ENCODE results near the gene GADD45G. TPM values are rescaled to one million over a fixed set of nuclear protein-coding genes. Genes with fewer than 3 reads are reported as not detected.

GADD45G gene
- total and polyA plus RNA-seq, 10 of the 15 experiments (the other 5 are each of a cell fraction or from before 2014, with no cell fraction given), result 0.07 to 1.00 (median 0.29) TPM; not detected in 4

DNA sequence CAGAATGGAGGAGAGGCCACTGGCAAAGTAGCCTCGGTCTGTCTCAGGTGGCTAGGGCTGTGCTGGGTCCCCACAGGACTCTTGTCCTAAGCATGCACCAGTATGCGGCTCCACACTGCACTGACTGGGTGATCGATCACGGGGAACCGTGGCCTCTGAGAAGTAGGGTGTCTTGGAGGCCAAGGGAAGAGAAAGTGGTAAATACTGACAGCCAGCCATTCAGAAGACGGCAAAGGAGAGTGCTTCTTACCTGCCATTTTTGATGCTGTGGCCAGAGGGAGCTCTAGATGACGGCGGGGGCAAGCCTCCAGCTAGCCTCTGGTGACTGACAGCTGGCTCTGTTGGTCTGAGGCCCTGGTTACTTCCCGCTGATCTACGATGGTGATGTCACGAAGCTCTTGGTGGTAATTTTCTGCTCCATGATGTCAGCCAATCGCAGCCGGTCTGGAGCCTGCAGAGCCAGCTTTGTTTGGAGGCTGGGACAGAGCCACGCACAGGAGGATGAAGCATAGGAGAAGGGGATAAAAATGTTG is 40.4 kb upstream of the GADD45G start:
- FAIRE-seq (peak; percentile 87), ATAC-seq (peak; percentile 98), DNase-seq (ENCODE audit: low read depth, low spot score) (no peak)
- in situ Hi-C loops (cut with MboI) (no loop called here), intact Hi-C loops (cut with micrococcal nuclease; ENCODE audit: unreplicated experiment) (loop anchor here (5.0 kb wide), 1 partner anchor 247 kb away; the partner anchor contains the start of gene SECISBP2)
- H3K9me3 ChIP-seq (replicated peaks; ENCODE audit: control insufficient read depth, insufficient read depth, low read length), result no peaks in the 10 kb centered on the region; the same call in 2 of the 3 replicates
- no peak overlapping the region for H3K4me3 ChIP-seq
- H3K36me3 ChIP-seq (ENCODE audit: control insufficient read depth in 2 of 2, insufficient read depth in 2 of 2, low read length in 1 of 2), result no peaks in the 10 kb centered on the region
- 26% methylated on average over 14 of the region's 14 CpGs for WGBS (ENCODE audit: insufficient coverage, insufficient replicate concordance, low lambda C conversion rate, missing lambda C conversion rate)
- H3K4me2 ChIP-seq (ENCODE audit: control insufficient read depth, insufficient read depth), result peak overlapping the region; percentile 34
- ChIA-PET CTCF (interaction anchor here (0.7 to 3.9 kb wide), 24 partner anchors 8 to 724 kb away, joined by 3 to 46 read pairs (median 4); no protein-coding TSS in a partner anchor), POLR2A (interaction anchor here (0.9 kb wide), 1 partner anchor 9 kb away, joined by 4 read pairs; no protein-coding TSS in a partner anchor), SMC1A (ENCODE audit: uncharacterized antibody, unreplicated experiment) (interaction anchor here (0.6 to 1.6 kb wide), 10 partner anchors 8 to 239 kb away, joined by 3 to 6 read pairs (median 4); no protein-coding TSS in a partner anchor), RAD21 (ENCODE audit: unreplicated experiment) (interaction anchor here (0.7 to 1.5 kb wide), 8 partner anchors 8 to 220 kb away, joined by 3 to 5 read pairs (median 4); no protein-coding TSS in a partner anchor)
- no peaks in the 10 kb centered on the region for H3K79me2 ChIP-seq (ENCODE audit: control insufficient read depth, insufficient read depth, low read length)
- peaks cover 6% of the 10 kb centered on the region; the same call in 1 of the 2 replicates for H3K4me1 ChIP-seq (ENCODE audit: control insufficient read depth, insufficient read depth, low read length)
- H3K27ac ChIP-seq (ENCODE audit: control insufficient read depth, insufficient read depth), result no peak overlapping the region
- H3K27me3 ChIP-seq (replicated peaks in 1 of 2; ENCODE audit: control insufficient read depth in 2 of 2, insufficient read depth in 2 of 2, low read length in 1 of 2), result no peaks in the 10 kb centered on the region
- H3K9ac ChIP-seq (ENCODE audit: control insufficient read depth, insufficient read depth, low read length), result no peak overlapping the region
- peak overlapping the region; percentile 83 for H2AFZ ChIP-seq (ENCODE audit: control insufficient read depth, low read depth, low read length)
- BruUV-seq (replicated peaks), result no TSS peak
- no peaks in the 10 kb centered on the region for H4K20me1 ChIP-seq (ENCODE audit: control insufficient read depth, insufficient read depth)
- no peak for TF ChIP-seq NR2F1 (conservative IDR thresholded peaks at IDR 0.05)
- TF ChIP-seq GABPA (IDR thresholded peaks at IDR 0.05; ENCODE audit: low read depth), result no peak
- no peak for TF ChIP-seq RBBP5 (conservative IDR thresholded peaks at IDR 0.05)
- TF ChIP-seq RAD21 (IDR thresholded peaks at IDR 0.05; ENCODE audit: insufficient read depth, low read depth, low read length), result peak; percentile 21; the same call in 1 of the 2 replicates
- peak; percentile 67 for TF ChIP-seq CREB1 (IDR thresholded peaks at IDR 0.05; ENCODE audit: low read depth)
- no peak for TF ChIP-seq RFX5 (IDR thresholded peaks at IDR 0.05; ENCODE audit: low read depth, low read length)
- TF ChIP-seq HDAC2 (IDR thresholded peaks at IDR 0.05), result no peak
- TF ChIP-seq PAX8 (IDR thresholded peaks at IDR 0.05), result no peak
- no peak for TF ChIP-seq CBX5 (IDR thresholded peaks at IDR 0.05; ENCODE audit: low read depth)
- no peak for TF ChIP-seq BMI1 (IDR thresholded peaks at IDR 0.05; ENCODE audit: borderline replicate concordance)
- TF ChIP-seq, protein P1, sequence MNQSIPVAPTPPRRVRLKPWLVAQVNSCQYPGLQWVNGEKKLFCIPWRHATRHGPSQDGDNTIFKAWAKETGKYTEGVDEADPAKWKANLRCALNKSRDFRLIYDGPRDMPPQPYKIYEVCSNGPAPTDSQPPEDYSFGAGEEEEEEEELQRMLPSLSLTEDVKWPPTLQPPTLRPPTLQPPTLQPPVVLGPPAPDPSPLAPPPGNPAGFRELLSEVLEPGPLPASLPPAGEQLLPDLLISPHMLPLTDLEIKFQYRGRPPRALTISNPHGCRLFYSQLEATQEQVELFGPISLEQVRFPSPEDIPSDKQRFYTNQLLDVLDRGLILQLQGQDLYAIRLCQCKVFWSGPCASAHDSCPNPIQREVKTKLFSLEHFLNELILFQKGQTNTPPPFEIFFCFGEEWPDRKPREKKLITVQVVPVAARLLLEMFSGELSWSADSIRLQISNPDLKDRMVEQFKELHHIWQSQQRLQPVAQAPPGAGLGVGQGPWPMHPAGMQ (IDR thresholded peaks at IDR 0.05; ENCODE audit: borderline replicate concordance), result no peak
- TF ChIP-seq NFYB (IDR thresholded peaks at IDR 0.05; ENCODE audit: insufficient read depth, low read depth, low read length), result no peak
- no peak for TF ChIP-seq TCF7 (IDR thresholded peaks at IDR 0.05; ENCODE audit: borderline replicate concordance)
- no peak for TF ChIP-seq CHD4 (IDR thresholded peaks at IDR 0.05)
- no peak for TF ChIP-seq RAD51 (IDR thresholded peaks at IDR 0.05)
- TF ChIP-seq, protein P2, sequence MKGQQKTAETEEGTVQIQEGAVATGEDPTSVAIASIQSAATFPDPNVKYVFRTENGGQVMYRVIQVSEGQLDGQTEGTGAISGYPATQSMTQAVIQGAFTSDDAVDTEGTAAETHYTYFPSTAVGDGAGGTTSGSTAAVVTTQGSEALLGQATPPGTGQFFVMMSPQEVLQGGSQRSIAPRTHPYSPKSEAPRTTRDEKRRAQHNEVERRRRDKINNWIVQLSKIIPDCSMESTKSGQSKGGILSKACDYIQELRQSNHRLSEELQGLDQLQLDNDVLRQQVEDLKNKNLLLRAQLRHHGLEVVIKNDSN (IDR thresholded peaks at IDR 0.05; ENCODE audit: borderline replicate concordance, extremely low read length, insufficient read depth, low read depth, low read length), result no peak
- no peak for TF ChIP-seq LARP7 (IDR thresholded peaks at IDR 0.05)
- 0 out of 2 replicates have a peak, but pooled peaks have one; percentile 51 for TF ChIP-seq YY1 (IDR thresholded peaks at IDR 0.05; ENCODE audit: low read depth, low read length)
- TF ChIP-seq, protein P3, sequence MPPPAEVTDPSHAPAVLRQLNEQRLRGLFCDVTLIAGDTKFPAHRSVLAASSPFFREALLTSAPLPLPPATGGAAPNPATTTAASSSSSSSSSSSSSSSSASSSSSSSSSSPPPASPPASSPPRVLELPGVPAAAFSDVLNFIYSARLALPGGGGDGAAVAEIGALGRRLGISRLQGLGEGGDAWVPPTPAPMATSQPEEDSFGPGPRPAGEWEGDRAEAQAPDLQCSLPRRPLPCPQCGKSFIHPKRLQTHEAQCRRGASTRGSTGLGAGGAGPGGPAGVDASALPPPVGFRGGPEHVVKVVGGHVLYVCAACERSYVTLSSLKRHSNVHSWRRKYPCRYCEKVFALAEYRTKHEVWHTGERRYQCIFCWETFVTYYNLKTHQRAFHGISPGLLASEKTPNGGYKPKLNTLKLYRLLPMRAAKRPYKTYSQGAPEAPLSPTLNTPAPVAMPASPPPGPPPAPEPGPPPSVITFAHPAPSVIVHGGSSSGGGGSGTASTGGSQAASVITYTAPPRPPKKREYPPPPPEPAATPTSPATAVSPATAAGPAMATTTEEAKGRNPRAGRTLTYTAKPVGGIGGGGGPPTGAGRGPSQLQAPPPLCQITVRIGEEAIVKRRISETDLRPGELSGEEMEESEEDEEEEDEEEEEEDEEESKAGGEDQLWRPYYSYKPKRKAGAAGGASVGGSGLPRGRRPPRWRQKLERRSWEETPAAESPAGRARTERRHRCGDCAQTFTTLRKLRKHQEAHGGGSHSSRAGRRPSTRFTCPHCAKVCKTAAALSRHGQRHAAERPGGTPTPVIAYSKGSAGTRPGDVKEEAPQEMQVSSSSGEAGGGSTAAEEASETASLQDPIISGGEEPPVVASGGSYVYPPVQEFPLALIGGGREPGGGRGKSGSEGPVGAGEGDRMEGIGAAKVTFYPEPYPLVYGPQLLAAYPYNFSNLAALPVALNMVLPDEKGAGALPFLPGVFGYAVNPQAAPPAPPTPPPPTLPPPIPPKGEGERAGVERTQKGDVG (CRISPR knock-in tag; IDR thresholded peaks at IDR 0.05), result no peak
- TF ChIP-seq SP1 (IDR thresholded peaks at IDR 0.05; ENCODE audit: low read depth, low read length), result no peak

Data from GM12878 (cell line).